K562 (cell line): ENCODE results near the gene ZNF598. TPM values are rescaled to one million over a fixed set of nuclear protein-coding genes. Genes with fewer than 3 reads are reported as not detected.

Source experiments
- HDGF ChIP-seq: fragments of 450-650 bp; IDR thresholded peaks from 2 replicates; pipeline ENCODE4 v1.6.1; 2016
- HNRNPH1 ChIP-seq: fragments of 200-400 bp; formaldehyde crosslinking; optimal IDR thresholded peaks from 2 replicates; pipeline ENCODE3; 2017; ENCODE audit warnings: low read depth, mild to moderate bottlenecking, low read length, moderate library complexity
- IFI16 ChIP-seq: fragments of 250-450 bp; sonication (Bioruptor Pico); IDR thresholded peaks from 2 replicates; pipeline ENCODE4 v2.1.2; 2022; ENCODE audit warnings: mild to moderate bottlenecking, inconsistent platforms
- MCM5 ChIP-seq: fragments of 450-650 bp; IDR thresholded peaks from 2 replicates; pipeline ENCODE4 v1.6.1; 2016; ENCODE audit warnings: low read depth
- MYC ChIP-seq, 2 experiments: fragments of 250-450 bp in 1 of 2; sonication (Bioruptor Pico) in 1 of 2; IDR thresholded peaks; 2 replicates each; pipeline versions ENCODE4 v1.5.1 to v1.6.1; 2012 to 2021; ENCODE audit warnings: low read depth in 2 of 2, borderline replicate concordance in 1 of 2, improper control_type of control experiment in 1 of 2, low read length in 1 of 2, mild to moderate bottlenecking in 1 of 2, moderate library complexity in 1 of 2
- PHB ChIP-seq: fragments of 250-450 bp; sonication (Bioruptor Pico); IDR thresholded peaks from 2 replicates; pipeline ENCODE4 v1.5.0; 2021
- STAG1 ChIP-seq: sonication (generic); formaldehyde crosslinking; IDR thresholded peaks from 2 replicates; pipeline ENCODE4 v1.5.0; 2020; ENCODE audit warnings: missing genetic modification reagents, borderline replicate concordance
- TEAD1 ChIP-seq, 2 experiments: fragments of 450-650 bp in 1 of 2; sonication (generic) in 1 of 2; formaldehyde crosslinking; IDR thresholded peaks; 2 replicates each; pipeline versions ENCODE4 v1.4.0 to v1.8.0; 2020 to 2022; ENCODE audit warnings: mild to moderate bottlenecking in 2 of 2, missing genetic modification reagents in 1 of 2
- ZNF224 ChIP-seq: sonication (generic); formaldehyde crosslinking; IDR thresholded peaks from 2 replicates; pipeline ENCODE4 v1.8.0; 2022; ENCODE audit warnings: mild to moderate bottlenecking, missing genetic modification reagents
- ZNF707 ChIP-seq: fragments of 250-450 bp; sonication (Bioruptor Pico); conservative IDR thresholded peaks from 2 replicates; pipeline ENCODE4 v1.8.0; 2022; ENCODE audit warnings: inconsistent platforms, mild to moderate bottlenecking, moderate library complexity
- polyA plus RNA-seq, 8 experiments: library from polyadenylated mRNA; depleted of rRNA in 4 of 8; stranded (reverse) in 5 of 8; unstranded in 3 of 8; fragments of >200 nt; fragmentation: Nextera tagmentation in 2 of 8; fragmentation: Illumina TruSeq in 1 of 8; extraction: Ambion mirVana in 2 of 8; extraction: Trizol in 1 of 8; gene quantifications; 2 replicates each; pipeline versions ENCODE4 v1.2.1 to v1.2.3, GENCODE V29; 2011 to 2014; ENCODE audit warnings: inconsistent platforms in 1 of 8, missing spikeins in 1 of 8
- total RNA-seq, 7 experiments: library from RNA; depleted of rRNA in 6 of 7; stranded (reverse); fragments of >200 nt in 6 of 7; fragmentation: Illumina TruSeq in 2 of 7; extraction: Trizol in 2 of 7; gene quantifications; 2 replicates each; pipeline versions ENCODE4 v1.2.1 to v1.2.3, GENCODE V29; 2011 to 2021; ENCODE audit warnings: low replicate concordance in 1 of 7
- TF ChIP-seq, protein P1 (sequence below): fragments of 150-350 bp; IDR thresholded peaks from 2 replicates; pipeline ENCODE4 v1.6.1; 2014; ENCODE audit warnings: low read depth, mild to moderate bottlenecking, low read length, borderline replicate concordance
- TF ChIP-seq, protein P2 (sequence below): fragments of 450-650 bp; IDR thresholded peaks from 2 replicates; pipeline ENCODE4 v1.6.1; 2018; ENCODE audit not compliant: partially characterized antibody
- TF ChIP-seq, protein P3 (sequence below): sonication (generic); formaldehyde crosslinking; IDR thresholded peaks from 2 replicates; pipeline ENCODE4 v1.8.0; 2022; ENCODE audit warnings: mild to moderate bottlenecking, missing genetic modification reagents

The ZNF598 gene
- total and polyA plus RNA-seq, 9 of the 15 experiments (the other 6 are each of a cell fraction or from before 2014, with no cell fraction given), result 0.11 to 115 (median 29.6) TPM

DNA sequence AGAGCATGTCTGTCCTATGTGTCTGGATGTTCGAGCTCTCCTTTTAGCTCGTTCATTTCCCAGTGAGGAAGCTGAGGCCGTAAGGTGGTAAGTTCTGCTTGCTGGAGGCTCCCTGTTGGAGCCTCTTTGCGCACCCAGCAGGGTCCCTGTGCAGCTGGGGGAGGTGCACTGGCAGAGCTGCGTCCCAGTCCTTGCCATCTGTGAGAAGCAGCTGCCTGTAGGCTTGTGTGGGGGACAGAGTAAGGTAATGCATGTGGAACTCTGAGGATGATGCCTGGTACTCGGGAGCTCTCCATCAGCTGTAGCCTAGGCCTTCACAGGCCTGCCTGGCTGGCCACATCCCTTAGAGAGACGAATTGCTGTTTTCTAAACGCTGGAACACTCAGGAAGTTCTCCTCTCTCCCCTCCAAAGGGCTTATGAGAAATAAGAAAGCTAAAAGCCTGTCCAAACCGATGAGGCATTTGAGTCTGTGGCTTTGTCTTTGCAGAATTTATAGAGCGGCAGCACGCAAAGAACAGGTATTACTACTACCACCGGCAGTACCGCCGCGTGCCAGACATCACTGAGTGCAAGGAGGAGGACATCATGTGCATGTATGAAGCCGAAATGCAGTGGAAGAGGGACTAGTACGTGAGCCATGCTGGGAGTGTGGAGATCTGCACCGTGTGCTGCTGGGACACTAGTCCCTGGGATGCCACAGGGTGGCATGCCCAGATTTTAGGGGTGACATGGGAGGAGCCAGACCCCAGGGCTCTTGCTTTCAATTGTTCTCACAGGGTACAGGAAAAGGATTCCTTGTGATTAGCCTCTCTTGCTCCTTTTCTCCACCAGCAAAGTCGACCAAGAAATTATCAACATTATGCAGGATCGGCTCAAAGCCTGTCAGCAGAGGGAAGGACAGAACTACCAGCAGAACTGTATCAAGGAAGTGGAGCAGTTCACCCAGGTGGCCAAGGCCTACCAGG is 48.7 kb downstream of the ZNF598 start (continued):
- TF ChIP-seq, protein P1, sequence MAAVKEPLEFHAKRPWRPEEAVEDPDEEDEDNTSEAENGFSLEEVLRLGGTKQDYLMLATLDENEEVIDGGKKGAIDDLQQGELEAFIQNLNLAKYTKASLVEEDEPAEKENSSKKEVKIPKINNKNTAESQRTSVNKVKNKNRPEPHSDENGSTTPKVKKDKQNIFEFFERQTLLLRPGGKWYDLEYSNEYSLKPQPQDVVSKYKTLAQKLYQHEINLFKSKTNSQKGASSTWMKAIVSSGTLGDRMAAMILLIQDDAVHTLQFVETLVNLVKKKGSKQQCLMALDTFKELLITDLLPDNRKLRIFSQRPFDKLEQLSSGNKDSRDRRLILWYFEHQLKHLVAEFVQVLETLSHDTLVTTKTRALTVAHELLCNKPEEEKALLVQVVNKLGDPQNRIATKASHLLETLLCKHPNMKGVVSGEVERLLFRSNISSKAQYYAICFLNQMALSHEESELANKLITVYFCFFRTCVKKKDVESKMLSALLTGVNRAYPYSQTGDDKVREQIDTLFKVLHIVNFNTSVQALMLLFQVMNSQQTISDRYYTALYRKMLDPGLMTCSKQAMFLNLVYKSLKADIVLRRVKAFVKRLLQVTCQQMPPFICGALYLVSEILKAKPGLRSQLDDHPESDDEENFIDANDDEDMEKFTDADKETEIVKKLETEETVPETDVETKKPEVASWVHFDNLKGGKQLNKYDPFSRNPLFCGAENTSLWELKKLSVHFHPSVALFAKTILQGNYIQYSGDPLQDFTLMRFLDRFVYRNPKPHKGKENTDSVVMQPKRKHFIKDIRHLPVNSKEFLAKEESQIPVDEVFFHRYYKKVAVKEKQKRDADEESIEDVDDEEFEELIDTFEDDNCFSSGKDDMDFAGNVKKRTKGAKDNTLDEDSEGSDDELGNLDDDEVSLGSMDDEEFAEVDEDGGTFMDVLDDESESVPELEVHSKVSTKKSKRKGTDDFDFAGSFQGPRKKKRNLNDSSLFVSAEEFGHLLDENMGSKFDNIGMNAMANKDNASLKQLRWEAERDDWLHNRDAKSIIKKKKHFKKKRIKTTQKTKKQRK, result no peak
- TF ChIP-seq HDGF, result no peak
- TF ChIP-seq TEAD1 (CRISPR knock-in tag; IDR thresholded peaks at IDR 0.05), result peak; percentile 51 to 68; a peak in 2 of 4 replicates
- TF ChIP-seq ZNF707 (CRISPR knock-in tag), result no peak
- no peak; the same call in 1 of the 2 replicates for TF ChIP-seq MYC (IDR thresholded peaks at IDR 0.05; ENCODE audit: low read depth, low read length)
- peak; percentile 63; the same call in 1 of the 2 replicates for TF ChIP-seq MYC (CRISPR knock-in tag; IDR thresholded peaks at IDR 0.05; ENCODE audit: borderline replicate concordance, low read depth)
- TF ChIP-seq, protein P2, sequence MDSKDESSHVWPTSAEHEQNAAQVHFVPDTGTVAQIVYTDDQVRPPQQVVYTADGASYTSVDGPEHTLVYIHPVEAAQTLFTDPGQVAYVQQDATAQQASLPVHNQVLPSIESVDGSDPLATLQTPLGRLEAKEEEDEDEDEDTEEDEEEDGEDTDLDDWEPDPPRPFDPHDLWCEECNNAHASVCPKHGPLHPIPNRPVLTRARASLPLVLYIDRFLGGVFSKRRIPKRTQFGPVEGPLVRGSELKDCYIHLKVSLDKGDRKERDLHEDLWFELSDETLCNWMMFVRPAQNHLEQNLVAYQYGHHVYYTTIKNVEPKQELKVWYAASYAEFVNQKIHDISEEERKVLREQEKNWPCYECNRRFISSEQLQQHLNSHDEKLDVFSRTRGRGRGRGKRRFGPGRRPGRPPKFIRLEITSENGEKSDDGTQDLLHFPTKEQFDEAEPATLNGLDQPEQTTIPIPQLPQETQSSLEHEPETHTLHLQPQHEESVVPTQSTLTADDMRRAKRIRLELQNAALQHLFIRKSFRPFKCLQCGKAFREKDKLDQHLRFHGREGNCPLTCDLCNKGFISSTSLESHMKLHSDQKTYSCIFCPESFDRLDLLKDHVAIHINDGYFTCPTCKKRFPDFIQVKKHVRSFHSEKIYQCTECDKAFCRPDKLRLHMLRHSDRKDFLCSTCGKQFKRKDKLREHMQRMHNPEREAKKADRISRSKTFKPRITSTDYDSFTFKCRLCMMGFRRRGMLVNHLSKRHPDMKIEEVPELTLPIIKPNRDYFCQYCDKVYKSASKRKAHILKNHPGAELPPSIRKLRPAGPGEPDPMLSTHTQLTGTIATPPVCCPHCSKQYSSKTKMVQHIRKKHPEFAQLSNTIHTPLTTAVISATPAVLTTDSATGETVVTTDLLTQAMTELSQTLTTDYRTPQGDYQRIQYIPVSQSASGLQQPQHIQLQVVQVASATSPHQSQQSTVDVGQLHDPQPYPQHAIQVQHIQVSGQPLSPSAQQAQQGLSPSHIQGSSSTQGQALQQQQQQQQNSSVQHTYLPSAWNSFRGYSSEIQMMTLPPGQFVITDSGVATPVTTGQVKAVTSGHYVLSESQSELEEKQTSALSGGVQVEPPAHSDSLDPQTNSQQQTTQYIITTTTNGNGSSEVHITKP, result no peak
- TF ChIP-seq HNRNPH1, result no peak
- TF ChIP-seq MCM5, result no peak
- 0 out of 2 replicates have a peak, but pooled peaks have one; percentile 36 for TF ChIP-seq PHB (CRISPR knock-in tag)
- no peak for TF ChIP-seq IFI16 (CRISPR knock-in tag)
- no peak for TF ChIP-seq STAG1 (CRISPR knock-in tag)
- TF ChIP-seq ZNF224, result no peak
- TF ChIP-seq, protein P3, sequence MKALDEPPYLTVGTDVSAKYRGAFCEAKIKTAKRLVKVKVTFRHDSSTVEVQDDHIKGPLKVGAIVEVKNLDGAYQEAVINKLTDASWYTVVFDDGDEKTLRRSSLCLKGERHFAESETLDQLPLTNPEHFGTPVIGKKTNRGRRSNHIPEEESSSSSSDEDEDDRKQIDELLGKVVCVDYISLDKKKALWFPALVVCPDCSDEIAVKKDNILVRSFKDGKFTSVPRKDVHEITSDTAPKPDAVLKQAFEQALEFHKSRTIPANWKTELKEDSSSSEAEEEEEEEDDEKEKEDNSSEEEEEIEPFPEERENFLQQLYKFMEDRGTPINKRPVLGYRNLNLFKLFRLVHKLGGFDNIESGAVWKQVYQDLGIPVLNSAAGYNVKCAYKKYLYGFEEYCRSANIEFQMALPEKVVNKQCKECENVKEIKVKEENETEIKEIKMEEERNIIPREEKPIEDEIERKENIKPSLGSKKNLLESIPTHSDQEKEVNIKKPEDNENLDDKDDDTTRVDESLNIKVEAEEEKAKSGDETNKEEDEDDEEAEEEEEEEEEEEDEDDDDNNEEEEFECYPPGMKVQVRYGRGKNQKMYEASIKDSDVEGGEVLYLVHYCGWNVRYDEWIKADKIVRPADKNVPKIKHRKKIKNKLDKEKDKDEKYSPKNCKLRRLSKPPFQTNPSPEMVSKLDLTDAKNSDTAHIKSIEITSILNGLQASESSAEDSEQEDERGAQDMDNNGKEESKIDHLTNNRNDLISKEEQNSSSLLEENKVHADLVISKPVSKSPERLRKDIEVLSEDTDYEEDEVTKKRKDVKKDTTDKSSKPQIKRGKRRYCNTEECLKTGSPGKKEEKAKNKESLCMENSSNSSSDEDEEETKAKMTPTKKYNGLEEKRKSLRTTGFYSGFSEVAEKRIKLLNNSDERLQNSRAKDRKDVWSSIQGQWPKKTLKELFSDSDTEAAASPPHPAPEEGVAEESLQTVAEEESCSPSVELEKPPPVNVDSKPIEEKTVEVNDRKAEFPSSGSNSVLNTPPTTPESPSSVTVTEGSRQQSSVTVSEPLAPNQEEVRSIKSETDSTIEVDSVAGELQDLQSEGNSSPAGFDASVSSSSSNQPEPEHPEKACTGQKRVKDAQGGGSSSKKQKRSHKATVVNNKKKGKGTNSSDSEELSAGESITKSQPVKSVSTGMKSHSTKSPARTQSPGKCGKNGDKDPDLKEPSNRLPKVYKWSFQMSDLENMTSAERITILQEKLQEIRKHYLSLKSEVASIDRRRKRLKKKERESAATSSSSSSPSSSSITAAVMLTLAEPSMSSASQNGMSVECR (CRISPR knock-in tag), result 0 out of 2 replicates have a peak, but pooled peaks have one; percentile 31
